ENCODE data around the gene KIAA1217.

GRCh38 chr10:24561453-24561852, 352.5 kb downstream of the KIAA1217 start:
- no peak for TF ChIP-seq POLR2A (IDR thresholded peaks at IDR 0.05)
- TF ChIP-seq CTCF (IDR thresholded peaks at IDR 0.05) = no peak
